ENCODE results near the gene NRF1.

NRF1 gene

DNA sequence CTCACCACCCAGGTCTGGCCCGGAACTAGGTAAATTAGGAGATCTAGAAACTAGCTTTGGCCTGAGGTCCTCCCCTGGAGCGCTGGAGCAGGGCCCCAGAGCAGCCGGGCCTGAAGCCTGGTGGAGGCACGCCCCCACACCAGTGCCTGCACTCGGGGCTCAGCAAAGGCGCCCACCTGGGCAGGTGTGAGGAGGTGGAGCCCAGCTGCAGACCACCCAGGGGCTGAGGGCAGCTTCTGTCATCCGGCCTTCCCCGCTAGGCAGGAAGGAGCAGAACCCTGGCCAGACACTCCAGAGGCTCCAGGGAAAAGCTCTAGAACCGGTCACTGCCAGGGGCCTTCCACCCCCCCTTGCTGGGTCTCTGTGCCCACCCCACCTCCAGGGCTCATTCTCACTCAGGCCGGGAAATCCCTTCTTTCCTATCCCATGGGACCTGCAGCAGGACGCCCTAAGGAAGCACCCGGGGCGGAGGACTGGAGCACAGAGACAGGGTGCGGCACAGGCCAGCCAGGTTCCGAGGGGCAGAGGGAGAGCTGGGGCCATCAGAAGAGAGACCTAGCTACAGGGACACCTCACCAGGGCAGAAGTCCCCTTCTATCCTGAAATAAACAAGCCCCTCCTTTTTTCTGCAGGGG, 161.2 kb downstream of the NRF1 start:
- DNase-seq, result no peak

DNA sequence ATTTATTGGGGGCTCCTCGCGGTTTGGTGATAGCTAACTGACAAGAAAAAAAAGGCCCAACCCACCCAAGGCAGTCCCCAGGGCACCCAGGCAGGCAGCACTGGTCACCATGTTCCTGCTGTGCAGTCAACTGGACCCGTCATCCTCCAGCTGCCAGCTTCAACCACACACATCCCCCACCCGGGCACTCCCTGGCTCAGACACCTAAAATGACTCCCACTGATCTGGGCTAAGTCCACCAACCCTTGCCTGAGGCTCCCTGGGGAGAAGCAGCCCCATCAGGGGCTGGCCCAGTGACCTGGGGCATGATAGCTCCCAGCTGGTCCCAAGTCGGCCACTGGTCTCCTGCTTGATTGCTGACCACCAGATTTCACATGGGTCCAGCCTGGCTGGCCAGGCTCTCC, 161.8 kb downstream of the NRF1 start:
- no peak for DNase-seq

DNA sequence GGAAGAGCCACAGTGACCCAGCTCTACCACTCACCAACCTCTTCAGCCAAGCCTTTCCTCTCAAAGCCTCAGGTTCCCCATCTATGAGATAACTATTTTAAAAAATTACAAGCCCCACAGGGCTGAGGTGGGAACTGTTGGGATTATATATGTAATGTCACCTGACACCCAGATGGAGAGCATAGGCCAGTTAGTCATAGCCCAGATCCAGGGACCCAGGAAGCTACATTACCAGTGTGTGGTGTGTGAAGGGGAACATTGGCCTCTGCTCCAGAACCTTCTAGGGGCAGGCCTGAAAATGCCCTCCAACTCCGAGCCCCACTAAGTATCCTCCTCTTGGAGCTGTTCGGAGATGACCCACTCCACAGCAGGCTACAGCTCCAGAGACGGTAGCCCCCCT, 162.4 kb downstream of the NRF1 start:
- DNase-seq, result no peak

DNA sequence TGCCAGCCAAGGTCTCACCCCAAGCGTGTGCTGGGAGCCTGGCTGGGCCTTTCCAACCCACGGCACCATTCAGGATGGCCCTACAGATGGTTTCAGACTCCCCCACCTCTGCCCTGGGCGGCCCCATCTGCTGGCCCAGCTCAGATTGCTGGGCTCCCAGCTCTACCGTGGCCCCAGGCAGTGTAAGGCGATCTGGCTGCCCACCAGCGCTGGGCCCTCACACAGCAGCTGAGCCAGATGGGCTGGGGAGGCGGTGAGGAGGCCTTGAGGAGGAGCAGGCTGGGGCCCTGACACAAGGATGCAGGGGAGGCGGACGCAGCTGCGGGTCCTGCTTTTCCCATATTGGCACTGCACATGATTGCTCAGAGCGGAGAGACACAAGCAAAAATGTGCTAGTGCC, 162.8 kb downstream of the NRF1 start:
- no peak for DNase-seq

DNA sequence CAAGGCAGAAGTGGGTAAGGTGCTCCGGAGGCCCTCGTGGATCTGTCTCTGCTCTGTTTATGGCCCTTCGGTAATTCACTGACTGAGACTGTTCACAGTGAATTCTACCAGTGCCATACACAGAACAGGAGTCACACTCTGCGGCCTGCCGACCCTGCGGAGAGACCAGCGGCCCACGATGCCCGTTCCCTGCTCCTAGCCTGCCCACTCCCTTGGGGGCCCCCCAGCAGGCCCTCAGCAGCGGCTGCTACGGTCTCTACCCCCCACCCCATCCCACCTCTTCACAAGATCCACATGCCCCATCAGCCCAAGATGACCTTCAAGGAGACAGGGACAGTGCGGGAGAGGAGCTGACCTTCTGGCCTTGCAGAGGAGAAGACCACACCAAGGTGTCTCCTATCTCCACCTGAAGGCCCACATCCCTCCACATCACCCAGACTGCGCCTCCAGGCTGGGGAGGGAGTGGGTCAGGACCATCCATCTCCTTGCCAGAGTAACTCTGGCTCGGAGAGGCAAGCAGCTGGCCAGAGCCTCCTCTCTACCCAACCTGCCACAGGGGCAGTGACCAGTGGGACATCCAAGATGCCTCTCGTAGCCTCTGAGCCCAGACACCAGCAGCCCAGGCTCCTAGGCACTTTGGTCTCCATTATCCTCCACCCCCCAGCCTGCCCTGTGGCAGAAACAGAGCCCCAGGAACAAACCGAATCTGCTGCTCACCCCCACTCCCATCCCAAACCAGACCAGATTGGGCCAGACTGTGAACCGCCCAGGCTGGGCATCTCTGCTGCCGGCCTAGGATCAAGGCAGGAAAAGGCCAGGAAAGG, 163.6 kb downstream of the NRF1 start:
- no peak for DNase-seq

DNA sequence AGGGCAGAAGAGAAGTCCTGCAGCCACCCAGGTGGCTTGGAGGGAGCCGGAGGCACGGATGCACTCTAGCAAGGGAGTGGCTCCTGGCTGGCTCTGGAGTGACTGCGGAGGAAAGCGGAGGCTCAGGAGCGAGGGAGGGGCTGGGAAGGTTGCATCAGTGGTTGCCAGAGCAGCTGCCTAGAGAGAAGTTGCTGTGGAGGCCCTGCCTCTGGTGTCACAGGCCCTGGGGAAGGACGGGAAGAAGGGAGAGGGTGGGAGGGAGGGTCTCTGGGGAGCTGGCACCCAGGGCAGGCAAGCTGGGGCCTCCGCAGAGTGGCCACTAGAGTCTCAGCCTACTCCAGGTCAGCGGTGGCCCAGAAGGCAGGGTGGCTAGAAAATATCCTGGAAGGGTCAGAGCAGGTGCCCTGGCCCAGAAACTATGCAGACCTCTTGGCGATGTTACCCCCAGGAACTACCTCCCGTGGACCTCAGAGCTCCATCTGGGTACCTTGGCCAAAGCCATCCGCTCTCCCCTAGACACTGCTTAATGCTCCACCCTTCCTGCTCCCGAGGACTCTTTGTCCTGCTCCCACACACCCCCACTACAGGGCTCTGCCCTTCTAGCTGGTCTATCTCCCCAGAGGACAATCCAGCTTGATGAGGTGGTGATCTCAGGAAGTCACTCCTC, 164.3 kb downstream of the NRF1 start:
- DNase-seq, result no peak

DNA sequence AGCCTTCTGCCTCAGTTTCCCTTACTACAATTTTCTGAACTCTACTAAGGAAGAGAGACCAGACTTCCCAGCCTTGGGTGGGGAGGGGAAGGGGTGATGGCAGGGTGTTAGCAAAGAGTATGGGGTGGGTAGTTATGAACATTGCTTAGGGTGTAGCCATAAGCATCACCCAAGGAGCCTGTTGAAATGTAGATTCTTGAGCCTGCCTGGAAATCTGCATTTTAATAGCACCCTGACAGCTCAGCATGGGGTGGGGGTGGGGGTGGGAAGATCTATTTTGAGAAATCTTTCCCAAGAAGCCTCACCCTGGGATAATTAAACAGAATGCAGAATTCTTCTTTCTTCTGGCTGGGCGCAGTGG, 164.8 kb downstream of the NRF1 start:
- no peak for DNase-seq

DNA sequence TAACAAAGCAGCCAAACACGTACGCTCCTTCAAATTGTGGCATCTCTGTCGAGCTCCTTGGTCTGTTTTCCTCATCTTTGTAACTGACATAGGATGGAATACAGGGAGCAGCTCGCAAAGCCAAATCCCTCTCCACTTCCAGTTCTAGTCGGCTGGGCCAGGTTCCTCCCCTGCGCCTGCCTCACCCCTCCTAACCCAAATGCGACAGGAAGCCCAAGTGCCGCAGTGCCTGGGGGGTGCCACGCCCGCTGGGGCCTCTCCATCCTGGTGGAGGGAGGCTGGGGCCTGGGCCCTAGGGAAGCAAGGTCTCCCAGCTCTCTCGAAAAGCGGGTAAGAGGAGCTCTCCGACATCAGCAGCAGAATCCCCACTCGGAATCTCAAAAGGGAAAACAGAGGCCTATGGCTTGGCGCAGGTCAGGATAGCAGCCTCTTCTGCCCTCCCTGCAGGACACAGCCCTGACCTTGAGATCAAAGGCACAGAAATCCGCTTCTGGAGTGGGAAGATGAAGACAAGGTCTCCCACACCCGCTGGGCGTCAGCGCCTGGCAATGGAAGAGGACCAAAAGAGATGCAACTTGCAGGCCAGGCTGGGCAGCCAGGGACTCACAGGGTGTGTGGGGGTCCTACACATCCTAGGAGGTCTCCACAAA, 165.8 kb downstream of the NRF1 start:
- DNase-seq, result no peak

DNA sequence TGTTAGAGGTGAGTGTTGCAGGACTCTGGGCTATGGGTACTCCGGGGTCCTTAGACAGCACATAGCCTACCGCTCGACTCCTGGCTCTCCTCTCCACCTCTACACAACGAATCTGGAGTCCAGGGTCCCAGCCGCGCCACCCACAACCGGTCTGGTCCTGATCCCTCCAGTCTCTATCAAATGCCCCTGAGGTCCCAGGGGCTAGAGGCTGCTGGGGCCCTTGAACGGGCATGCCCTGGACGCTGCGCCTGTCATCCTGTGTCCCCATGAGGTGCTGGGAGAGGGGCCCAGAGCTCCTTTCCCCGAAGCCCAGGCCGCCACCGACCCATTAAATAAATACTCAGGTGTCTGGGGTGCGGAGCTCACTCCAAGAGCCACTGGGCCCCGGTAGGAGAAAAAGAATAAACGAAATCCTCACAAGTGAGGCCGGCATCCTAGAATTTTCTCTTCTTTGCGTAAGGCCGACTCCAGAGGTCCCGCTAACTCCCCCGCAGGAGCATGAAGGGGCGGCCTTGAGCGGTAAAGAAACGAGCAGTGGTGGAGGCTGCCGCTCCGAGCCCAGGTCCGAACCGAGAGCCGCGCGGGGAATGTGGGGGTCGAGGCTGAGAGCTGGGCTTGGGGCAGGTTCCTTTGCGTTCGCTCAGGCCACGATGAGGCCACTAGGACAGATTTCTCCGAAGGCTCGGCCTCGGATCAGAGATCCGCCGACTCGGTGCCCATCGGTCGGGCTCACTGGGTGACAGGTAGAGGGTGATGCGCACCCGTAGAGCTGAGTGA, 166.7 kb downstream of the NRF1 start:
- no peak for DNase-seq

DNA sequence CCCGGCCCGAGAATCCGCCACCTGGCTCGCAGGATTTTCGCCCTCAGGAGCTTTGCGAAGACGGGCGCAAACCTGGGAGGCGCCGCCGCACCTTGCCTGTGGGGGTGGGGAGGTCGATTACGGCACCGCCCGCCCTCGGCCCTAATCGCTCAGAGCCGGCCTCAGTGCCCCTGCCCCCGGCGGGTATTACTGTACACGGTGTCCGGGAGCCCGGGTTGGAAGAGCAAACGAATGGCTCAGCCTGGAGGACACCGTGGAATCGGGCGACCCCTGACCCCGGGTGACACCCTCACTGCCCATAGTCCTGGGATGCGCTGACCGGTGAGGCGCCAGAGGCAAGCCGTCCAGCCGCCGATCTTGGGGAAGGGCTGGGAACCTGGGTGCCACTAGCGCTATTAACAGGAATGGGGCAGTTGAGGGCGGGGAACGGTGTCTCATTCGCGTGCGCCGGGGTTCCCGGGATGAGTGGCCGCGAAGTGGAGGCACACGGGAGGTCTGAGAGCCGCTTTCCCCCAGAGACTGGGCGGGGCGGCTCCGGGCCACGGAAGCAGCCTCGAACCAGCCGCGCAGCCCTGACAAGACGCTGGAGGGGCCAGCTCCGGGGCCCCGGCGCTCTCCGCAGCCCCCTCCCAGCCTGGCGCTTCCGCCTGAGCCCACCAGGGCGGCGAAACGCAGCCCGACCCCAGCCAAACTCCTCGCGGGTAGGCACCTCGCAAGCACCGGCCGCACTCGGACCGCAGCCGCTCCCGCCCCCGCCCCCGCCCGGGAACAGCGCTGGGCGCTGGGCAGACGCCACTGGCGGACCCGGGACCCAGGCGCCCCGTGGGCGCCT, 167.5 kb downstream of the NRF1 start:
- peak; percentile 38 to 56 (median 53) for DNase-seq

DNA sequence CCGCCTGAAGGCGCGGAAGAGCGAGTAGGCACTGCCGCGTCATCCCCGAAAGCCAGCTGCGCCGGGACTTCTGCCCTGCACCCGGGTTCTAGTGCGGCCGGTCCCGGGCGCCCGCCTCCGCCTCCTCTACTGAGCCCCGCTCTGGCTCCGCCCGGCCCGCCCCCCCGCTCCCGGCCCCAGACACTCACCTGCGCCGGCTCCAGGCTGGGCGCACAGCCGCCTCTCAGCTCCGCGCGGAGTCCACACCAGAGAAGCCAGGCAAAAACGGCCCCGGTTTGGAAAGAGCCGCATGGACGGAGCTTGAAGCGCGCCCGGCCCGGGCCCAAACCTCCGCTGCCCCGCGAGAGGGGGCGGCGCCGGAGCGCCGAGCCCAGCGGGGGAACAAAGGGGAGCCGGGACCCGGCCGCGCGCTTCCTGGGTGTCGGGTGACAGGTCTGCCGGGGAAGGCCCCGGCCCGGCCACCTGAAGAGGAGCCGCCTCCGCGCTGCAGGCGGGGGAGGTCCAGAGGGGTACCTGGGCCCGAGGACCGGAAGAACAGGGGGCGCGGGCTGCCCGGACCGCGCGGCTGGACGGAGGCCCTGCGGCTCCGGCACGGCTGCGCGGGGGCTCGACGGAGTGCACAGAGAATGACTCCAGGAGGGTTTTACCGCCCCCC, 168.2 kb downstream of the NRF1 start:
- DNase-seq, result peak in 2 of 3 donors; percentile 63 to 68

DNA sequence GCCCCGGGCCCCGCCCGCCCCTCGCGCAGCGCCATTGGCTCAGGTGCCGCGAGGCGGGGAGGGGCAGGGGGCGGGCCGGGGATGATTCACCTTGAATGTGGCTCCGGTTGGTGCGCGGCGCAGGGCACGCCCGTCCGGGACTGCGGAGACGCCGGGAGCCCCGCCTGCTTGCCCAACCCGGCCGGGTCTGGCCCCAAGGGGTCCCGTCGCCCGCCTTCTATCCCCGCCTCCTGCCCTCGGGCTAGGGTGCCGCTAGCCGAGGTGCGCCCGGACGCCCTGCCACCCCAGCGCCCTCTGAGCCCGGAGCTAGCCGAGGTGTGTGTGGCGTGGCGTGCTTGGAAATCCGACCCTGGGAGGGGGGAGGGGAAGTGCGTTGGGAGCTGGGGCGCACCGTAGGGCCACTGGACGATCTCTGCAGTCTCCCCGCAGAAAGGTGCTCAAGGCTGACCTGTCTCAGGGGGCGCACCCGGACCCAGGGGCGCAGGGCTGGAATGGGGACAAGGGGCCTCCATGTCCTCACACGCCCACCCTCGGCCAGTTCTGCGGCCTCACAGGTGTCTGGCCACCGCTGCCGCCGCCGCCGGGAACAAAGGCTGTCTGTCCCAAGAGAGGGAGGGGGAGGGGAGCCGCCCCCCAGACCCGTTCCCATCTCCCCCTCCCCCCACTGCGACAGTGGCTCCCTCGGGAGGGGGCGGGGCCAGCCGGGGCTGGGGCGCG, 168.9 kb downstream of the NRF1 start:
- DNase-seq, result peak in 2 of 3 donors; percentile 27 to 48

DNA sequence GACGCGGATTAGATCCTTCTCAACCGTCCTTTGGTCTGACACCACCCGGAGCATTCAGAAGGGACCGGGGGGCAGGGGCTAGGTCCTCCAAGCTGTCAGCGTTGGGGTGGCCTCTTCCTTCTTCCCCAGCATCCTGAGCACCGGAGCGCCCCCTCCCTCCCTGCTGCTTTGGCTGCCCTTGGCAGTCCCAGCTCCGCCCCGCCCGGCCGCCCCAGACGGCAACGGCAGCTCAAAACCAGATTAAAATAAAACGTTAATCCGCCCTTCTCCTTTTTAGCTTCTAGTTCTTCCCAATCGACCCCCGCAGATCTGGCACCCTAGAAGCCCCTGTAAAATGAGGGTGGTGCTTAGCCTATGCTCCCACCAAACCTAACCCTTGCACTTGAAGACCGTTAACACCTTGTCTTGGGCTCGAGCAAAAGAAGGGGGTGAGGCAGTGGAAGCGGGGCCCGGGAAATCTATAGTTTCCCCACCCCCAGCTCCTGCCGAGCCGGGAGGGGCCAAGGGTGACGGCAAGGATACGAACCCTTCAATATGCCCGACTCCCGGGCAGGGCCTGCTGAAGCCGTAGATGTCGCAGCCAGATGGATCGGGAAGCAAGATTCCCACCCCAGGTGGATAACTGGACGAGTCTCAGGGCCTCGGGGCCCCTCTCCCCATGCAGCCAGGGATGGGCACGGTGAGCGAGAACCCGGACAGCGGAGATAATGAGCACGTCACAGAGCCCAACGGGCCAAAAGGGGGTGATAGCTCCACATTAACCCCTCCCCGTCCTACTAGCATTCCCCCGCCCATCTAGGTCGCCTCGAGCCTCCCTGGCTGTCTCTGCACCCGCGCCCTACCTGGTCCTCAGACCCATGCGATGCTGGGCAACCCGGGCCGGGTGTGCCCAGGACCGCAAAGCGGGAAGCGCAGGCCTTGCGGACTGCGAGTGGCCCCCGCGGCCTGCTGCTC, 169.7 kb downstream of the NRF1 start:
- DNase-seq, result no peak

DNA sequence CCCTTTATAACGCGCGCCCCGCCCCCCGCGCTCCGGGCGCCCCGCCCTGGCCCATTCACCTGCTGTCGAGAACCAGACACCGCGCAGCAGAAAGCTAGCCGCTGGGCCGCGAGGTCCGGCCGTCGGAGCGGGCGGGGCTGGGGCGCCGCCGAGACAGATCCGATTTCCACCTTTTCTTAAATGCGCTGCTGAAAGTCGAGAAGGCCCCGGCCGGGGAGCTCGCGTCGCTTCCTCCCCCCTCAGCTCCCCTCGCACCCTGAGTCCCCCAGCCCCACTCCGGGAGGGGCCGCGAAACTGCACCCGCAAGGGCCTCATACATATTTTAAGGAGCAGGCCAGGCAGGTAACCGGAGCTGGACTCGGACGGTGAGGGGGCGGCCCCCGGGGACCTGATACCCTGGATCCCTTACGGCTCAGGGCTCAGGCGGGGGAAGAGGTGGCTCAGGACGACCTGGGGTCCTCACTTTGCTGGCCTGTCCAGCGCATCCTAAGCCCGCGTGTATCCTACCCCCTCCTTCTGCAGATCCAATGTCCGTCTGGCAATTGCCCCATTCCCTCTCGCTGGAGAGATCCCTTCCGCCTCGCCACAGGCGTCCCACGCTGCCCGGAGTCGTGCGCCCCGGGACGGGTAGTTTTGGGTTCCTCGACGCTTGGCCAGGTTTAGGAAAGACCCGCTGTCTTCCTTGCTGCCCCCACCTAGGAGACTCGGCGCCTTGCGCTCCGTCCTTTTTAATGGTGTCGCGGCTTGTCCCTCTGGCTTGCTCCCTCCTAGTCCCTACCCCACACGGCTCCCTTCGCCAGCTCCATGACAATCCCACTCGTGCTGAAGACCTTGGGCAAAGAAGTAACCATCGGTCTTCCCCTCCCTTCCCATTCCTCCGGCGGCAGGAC, 170.7 kb downstream of the NRF1 start:
- no peak for DNase-seq

DNA sequence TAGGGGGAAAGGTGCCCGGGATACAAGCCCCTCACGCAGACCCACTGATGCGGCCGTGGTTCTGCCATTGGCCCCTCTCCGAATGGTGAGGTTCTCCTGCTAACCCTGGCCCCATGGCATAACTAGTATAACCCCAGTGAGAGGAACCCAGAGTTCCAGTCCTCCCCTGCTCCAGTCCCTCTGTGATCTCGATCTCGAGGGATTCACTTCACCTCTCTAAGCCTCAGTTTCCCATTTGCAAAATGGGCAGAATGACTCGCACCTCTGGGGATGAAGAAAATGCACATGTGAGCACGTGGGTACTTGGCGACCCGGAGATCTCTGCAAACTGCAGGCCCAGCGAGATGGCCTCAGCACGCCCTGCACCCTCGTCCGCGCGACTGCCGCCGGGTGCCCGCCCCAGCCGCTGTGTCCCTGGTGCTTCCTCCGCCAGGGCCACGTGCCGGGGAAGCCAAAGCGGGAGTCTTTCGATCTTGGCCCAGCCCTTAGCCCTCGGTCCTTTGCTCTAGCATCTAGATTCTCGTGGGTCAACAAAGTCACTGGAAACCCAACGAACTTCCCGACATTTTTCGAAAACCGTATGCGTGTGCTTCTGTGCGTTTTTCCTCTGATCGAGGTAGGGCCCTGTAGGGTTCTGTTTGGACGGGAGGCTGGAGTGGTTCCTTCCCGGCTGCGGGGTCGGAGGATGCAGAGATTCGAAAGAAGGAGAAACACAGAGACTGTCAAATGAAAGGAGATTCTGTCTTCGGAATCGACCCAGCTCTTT, 171.5 kb downstream of the NRF1 start:
- peak in 2 of 3 donors; percentile 34 to 66 for DNase-seq

DNA sequence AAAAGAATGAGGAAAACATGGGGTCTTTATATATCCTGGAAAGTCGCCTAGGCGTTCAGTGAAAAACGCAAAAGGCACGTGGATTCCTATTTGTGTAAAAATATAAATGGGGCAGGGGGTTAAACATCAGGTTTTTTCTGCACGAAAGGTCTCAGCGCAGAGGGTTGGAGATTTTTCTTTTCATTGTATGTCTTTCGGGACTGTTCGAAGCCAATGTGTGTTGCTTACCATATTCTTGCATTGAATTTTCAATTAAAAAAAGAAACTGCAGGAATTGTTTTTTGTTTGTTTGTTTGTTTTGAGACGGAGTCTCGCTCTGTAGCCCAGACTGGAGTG, 172.0 kb downstream of the NRF1 start:
- DNase-seq, result no peak

DNA sequence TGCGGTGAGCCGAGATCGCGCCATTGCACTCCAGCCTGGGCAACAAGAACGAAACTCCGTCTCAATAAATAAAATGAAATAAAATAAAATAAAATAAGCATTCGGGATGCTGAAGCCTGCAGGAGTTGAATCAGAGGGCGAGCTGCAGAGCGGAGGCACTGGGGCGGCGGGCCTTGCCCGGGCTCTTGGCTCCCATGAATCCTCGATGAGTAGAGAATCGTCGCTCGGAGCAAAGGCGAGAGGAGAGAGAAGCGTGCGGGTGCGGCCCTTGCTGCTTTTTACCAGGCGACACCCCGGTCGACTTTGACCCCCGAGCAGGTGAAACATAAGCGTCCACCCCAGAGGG, 172.9 kb downstream of the NRF1 start:
- no peak for DNase-seq
